BJ (cell line): ENCODE data around the gene PACSIN2. TPM values are rescaled to one million over a fixed set of nuclear protein-coding genes. Genes with fewer than 3 reads are reported as not detected.

Experiments used
- CTCF ChIA-PET: fragments of 350-600 bp; formaldehyde crosslinking; extraction: SDS; loops from one replicate; lab custom pipeline; 2021; ENCODE audit warnings: antibody characterized with exemption, inconsistent platforms; lab: Yijun Ruan, JAX
- POLR2A ChIA-PET: fragments of 300-600 bp; sonication (Branson Sonifier 250); formaldehyde crosslinking; extraction: SDS; loops from one replicate; lab custom pipeline; 2021; ENCODE audit warnings: antibody characterized with exemption; lab: Charles Lee
- DNase-seq: peaks from one replicate; pipeline ENCODE4 v3.0.0-alpha.2; 2011; ENCODE audit warnings: low read depth
- H3K27me3 ChIP-seq: 2 replicates; pipeline ENCODE4 v1.6.0; 2011; ENCODE audit warnings: low read length; ENCODE audit not compliant: control insufficient read depth, insufficient read depth
- H3K36me3 ChIP-seq: 2 replicates; pipeline ENCODE4 v1.5.1; 2011; ENCODE audit warnings: low read length; ENCODE audit not compliant: control insufficient read depth, insufficient read depth
- H3K4me3 ChIP-seq: 2 replicates; pipeline ENCODE4 v1.5.1; 2011; ENCODE audit warnings: low read depth, mild to moderate bottlenecking, control low read depth, low read length
- CTCF ChIP-seq: IDR thresholded peaks from 2 replicates; pipeline ENCODE4 v1.5.1; 2011; ENCODE audit warnings: low read depth, mild to moderate bottlenecking, control low read depth, inconsistent platforms, low read length, moderate library complexity; ENCODE audit not compliant: insufficient read depth
- polyA plus RNA-seq: library from polyadenylated mRNA; depleted of rRNA; stranded (reverse); fragments of >200 nt; gene quantifications from 2 replicates; pipeline ENCODE4 v1.2.3, GENCODE V29; 2011

PACSIN2 gene
- polyA plus RNA-seq, 1 experiment: 86.3 TPM

- H3K4me3 ChIP-seq: no peak overlapping the region
- H3K27me3 ChIP-seq: no peaks in the 10 kb centered on the region
- H3K36me3 ChIP-seq: peaks cover 1% of the 10 kb centered on the region; the same call in 1 of the 2 replicates
- no peak for TF ChIP-seq CTCF
- DNase-seq: no peak
- ChIA-PET CTCF (interaction anchor here (0.8 kb wide), 1 partner anchor 82 kb away, joined by 3 read pairs; no protein-coding TSS in a partner anchor), POLR2A (no interaction called here)
Measured at GRCh38 chr22:42951093-42951710, 63.7 kb downstream of the PACSIN2 start.

DNA sequence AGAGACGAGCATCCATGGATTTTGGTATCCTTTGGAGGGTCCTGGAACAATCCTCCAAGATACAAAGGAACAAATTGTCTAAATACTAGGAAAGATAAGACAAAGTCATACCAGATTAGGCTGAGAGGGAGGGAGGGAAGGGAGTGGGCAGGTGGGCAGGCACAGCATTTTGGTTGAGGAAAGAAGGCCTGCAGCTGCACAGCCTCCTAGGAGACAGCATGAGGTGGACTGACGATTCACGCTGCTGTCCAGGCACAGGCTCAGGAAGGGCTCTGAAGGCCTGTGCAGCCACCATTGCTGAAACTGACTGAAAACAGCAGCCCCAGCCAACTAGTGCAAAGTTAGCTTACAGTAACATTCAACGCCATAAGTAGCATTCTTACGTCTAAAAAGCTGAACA is 64.7 kb downstream of the PACSIN2 start:
- H3K4me3 ChIP-seq: no peak overlapping the region
- no peak for TF ChIP-seq CTCF
- ChIA-PET CTCF (no interaction called here), POLR2A (no interaction called here)
- no peaks in the 10 kb centered on the region for H3K27me3 ChIP-seq
- DNase-seq: no peak
- peaks cover 1% of the 10 kb centered on the region; the same call in 1 of the 2 replicates for H3K36me3 ChIP-seq

DNA sequence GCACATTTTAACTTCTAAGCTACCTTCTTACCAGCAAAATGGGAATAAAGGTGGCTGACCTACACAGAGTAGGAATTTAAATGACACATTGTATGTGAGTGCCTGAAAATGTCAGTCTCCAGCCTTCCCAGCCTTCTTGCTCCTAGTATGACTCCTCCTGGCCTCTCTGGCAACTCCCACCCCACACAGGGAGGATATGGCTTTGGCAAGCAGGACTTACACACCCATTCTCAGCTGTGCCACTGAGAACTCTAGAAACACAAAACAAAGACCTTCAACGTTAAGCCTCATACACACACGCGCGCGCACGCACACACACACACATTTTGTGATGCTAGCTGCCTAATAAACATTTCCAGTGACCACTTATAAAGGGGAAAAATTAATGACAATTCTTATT is 65.8 kb downstream of the PACSIN2 start:
- H3K27me3 ChIP-seq: no peaks in the 10 kb centered on the region
- peaks cover 1% of the 10 kb centered on the region; the same call in 1 of the 2 replicates for H3K36me3 ChIP-seq
- TF ChIP-seq CTCF: no peak
- H3K4me3 ChIP-seq: no peak overlapping the region
- POLR2A ChIA-PET: no interaction called here
- CTCF ChIA-PET: interaction anchor here (1.1 kb wide), 1 partner anchor 141 kb away, joined by 3 read pairs; no protein-coding TSS in a partner anchor
- DNase-seq: no peak

DNA sequence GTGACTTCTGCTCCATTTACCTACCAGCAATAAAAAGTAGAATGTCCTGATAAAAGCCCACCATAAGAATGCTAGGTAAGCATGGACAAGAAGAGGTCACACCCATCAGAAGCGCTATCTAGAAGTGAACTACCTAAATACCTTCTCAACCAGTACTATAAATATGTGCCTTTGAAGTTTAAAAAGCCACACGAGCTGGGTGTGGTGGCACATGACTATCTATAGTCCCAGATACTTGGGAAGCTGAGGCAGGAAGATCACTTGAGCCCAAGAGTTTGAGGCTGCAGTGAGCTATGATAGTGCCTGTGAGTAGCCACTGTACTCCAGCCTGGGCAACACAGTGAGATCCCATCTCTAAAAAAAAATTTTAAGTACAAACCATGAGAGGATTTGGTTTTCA is 66.7 kb downstream of the PACSIN2 start:
- DNase-seq: no peak
- H3K27me3 ChIP-seq: no peaks in the 10 kb centered on the region
- no peak for TF ChIP-seq CTCF
- peaks cover 1% of the 10 kb centered on the region; the same call in 1 of the 2 replicates for H3K36me3 ChIP-seq
- CTCF ChIA-PET: no interaction called here
- no peak overlapping the region for H3K4me3 ChIP-seq
- POLR2A ChIA-PET: no interaction called here

- no peak for DNase-seq
- ChIA-PET POLR2A (interaction anchor here (0.6 kb wide), 1 partner anchor 36 kb away, joined by 3 read pairs; no protein-coding TSS in a partner anchor), CTCF (interaction anchor here (1.1 kb wide), 1 partner anchor 18 kb away, joined by 6 read pairs; no protein-coding TSS in a partner anchor)
- TF ChIP-seq CTCF: no peak
- H3K4me3 ChIP-seq: no peak overlapping the region
- no peaks in the 10 kb centered on the region for H3K27me3 ChIP-seq
- peaks cover 1% of the 10 kb centered on the region; the same call in 1 of the 2 replicates for H3K36me3 ChIP-seq
Measured at GRCh38 chr22:42947211-42947990, 67.5 kb downstream of the PACSIN2 start.
